Neural progenitor cell (in vitro differentiated cells): ENCODE measurements around the gene LDLRAD4. TPM values are rescaled to one million over a fixed set of nuclear protein-coding genes. Genes with fewer than 3 reads are reported as not detected.

ENCODE experiments used
- DNase-seq: peaks from one replicate; pipeline ENCODE4 v3.0.0-alpha.2; 2016; ENCODE audit warnings: low spot score
- H2AFZ ChIP-seq: fragments of 200-600 bp; sonication (generic); replicated peaks from 2 replicates; pipeline ENCODE4 v1.6.1; 2016; ENCODE audit warnings: antibody characterized with exemption
- H3F3A ChIP-seq: fragments of 200-600 bp; sonication (generic); 2 replicates; pipeline ENCODE4 v1.6.1; 2016; ENCODE audit warnings: antibody characterized with exemption, low read depth
- H3K27ac ChIP-seq: fragments of 200-600 bp; sonication (generic); 2 replicates; pipeline ENCODE4 v1.5.1; 2016; ENCODE audit warnings: mild to moderate bottlenecking
- H3K27me3 ChIP-seq: fragments of 200-600 bp; sonication (generic); 2 replicates; pipeline ENCODE4 v1.6.1; 2016; ENCODE audit warnings: mild to moderate bottlenecking, moderate library complexity
- H3K36me3 ChIP-seq: fragments of 200-600 bp; sonication (generic); 2 replicates; pipeline ENCODE4 v1.5.1; 2016
- H3K4me1 ChIP-seq: fragments of 200-600 bp; sonication (generic); 2 replicates; pipeline ENCODE4 v1.6.1; 2016; ENCODE audit warnings: mixed run types
- H3K4me2 ChIP-seq: fragments of 200-600 bp; sonication (generic); 2 replicates; pipeline ENCODE4 v1.6.1; 2016
- H3K4me3 ChIP-seq: fragments of 200-600 bp; sonication (generic); 2 replicates; pipeline ENCODE4 v1.5.1; 2016
- H3K79me2 ChIP-seq: fragments of 200-600 bp; sonication (generic); 2 replicates; pipeline ENCODE4 v1.6.1; 2016; ENCODE audit warnings: low read depth
- H3K9ac ChIP-seq: fragments of 200-600 bp; sonication (generic); 2 replicates; pipeline ENCODE4 v1.6.1; 2016
- H3K9me3 ChIP-seq: fragments of 200-600 bp; sonication (generic); 2 replicates; pipeline ENCODE4 v1.5.1; 2016; ENCODE audit warnings: low read depth
- H4K20me1 ChIP-seq: fragments of 200-600 bp; sonication (generic); 2 replicates; pipeline ENCODE4 v1.6.1; 2016; ENCODE audit warnings: low read depth
- H3K27ac Mint-ChIP-seq: 3 replicates; pipeline ENCODE4 v1.8.0; 2021; ENCODE audit warnings: mixed read lengths
- H3K27me3 Mint-ChIP-seq: 2 replicates; pipeline ENCODE4 v1.8.0; 2022; ENCODE audit warnings: low read depth, mild to moderate bottlenecking, inconsistent platforms, moderate library complexity, mixed read lengths; ENCODE audit not compliant: insufficient read depth
- H3K36me3 Mint-ChIP-seq: 3 replicates; pipeline ENCODE4 v1.8.0; 2021; ENCODE audit warnings: mixed read lengths
- H3K4me1 Mint-ChIP-seq: 3 replicates; pipeline ENCODE4 v1.8.0; 2021; ENCODE audit warnings: mixed read lengths
- H3K4me3 Mint-ChIP-seq: 3 replicates; pipeline ENCODE4 v1.8.0; 2021; ENCODE audit warnings: mild to moderate bottlenecking, moderate library complexity, mixed read lengths
- H3K9me3 Mint-ChIP-seq: 3 replicates; pipeline ENCODE4 v1.8.0; 2020; ENCODE audit warnings: mixed read lengths
- CTCF ChIP-seq: fragments of 200-600 bp; sonication (generic); IDR thresholded peaks from 2 replicates; pipeline ENCODE4 v1.5.1; 2017; ENCODE audit warnings: antibody characterized with exemption, mild to moderate bottlenecking
- EZH2 ChIP-seq: fragments of 200-600 bp; sonication (generic); IDR thresholded peaks from 2 replicates; pipeline ENCODE4 v1.6.1; 2017; ENCODE audit warnings: antibody characterized with exemption, mild to moderate bottlenecking, moderate library complexity
- EZH2phosphoT487 ChIP-seq: fragments of 200-600 bp; sonication (generic); IDR thresholded peaks from 2 replicates; pipeline ENCODE4 v1.6.1; 2017; ENCODE audit warnings: antibody characterized with exemption
- total RNA-seq: library from RNA; depleted of rRNA; stranded (reverse); fragments of >200 nt; gene quantifications from 2 replicates; pipeline ENCODE4 v1.2.3, GENCODE V29; 2015; ENCODE audit warnings: low replicate concordance

Gene LDLRAD4
- total RNA-seq, 1 donor from 2014 or later, result 0.65 TPM

DNA sequence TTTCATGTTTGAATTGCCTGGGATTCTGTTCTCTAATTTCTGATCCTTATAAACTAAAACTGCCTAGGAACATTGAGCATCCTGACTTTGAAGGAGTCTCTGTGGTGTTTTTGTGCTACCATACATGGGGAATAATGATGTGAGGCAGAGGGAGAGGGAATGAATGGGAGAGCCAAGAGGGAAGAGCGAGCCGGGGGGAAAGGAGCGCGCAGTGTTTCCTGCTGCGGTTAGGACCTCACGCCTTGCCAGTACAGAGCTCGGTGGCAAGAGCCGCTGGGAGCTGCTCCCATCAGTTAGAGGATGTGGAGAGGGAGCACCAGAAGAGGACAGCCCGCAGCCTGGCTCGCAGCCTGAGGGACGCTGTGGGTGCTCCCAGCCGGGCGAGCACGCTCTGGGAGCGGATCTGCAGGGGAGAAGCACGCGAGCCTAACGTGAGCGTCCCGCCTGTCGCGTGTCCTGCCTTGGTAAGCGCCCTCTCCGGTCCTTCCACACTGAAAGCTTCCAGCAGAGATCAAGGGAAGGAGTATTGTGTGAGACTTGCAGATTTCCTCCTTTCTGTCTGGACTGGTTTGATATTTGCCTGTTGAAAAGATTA lies 393.1 kb downstream of the LDLRAD4 start:
- H3K4me1 Mint-ChIP-seq, result peaks cover 25% of the 10 kb centered on the region
- H3K27me3 ChIP-seq, result peaks cover 34% of the 10 kb centered on the region
- no peaks in the 10 kb centered on the region for H3K36me3 Mint-ChIP-seq
- H3K4me1 ChIP-seq, result peaks cover 18% of the 10 kb centered on the region
- H3K4me3 ChIP-seq, result peak overlapping the region; percentile 18
- H3K9ac ChIP-seq, result no peak overlapping the region
- no peaks in the 10 kb centered on the region for H4K20me1 ChIP-seq
- no peaks in the 10 kb centered on the region for H3K9me3 Mint-ChIP-seq
- no peak overlapping the region for H3K27ac ChIP-seq
- no peaks in the 10 kb centered on the region for H3K36me3 ChIP-seq
- no peak for TF ChIP-seq EZH2phosphoT487
- TF ChIP-seq CTCF, result no peak
- no peak for TF ChIP-seq EZH2
- no peaks in the 10 kb centered on the region for H3K9me3 ChIP-seq
- H3K27ac Mint-ChIP-seq, result no peak overlapping the region
- H3K4me2 ChIP-seq, result peak overlapping the region; percentile 64
- H3K4me3 Mint-ChIP-seq, result peak overlapping the region; percentile 79
- H3K27me3 Mint-ChIP-seq, result peaks cover 12% of the 10 kb centered on the region
- peak overlapping the region; percentile 28 for H2AFZ ChIP-seq
- no peaks in the 10 kb centered on the region for H3K79me2 ChIP-seq
- DNase-seq, result no peak
- H3F3A ChIP-seq, result no peaks in the 10 kb centered on the region

GRCh38 chr18:13612196-13612997 lies 393.8 kb downstream of the LDLRAD4 start:
- H3K27ac ChIP-seq, result no peak overlapping the region
- H3K36me3 ChIP-seq, result no peaks in the 10 kb centered on the region
- no peaks in the 10 kb centered on the region for H3K9me3 ChIP-seq
- Mint-ChIP-seq H3K27ac (peak overlapping the region; percentile 36), H3K4me1 (peaks cover 25% of the 10 kb centered on the region), H3K36me3 (no peaks in the 10 kb centered on the region), H3K27me3 (peaks cover 12% of the 10 kb centered on the region), H3K9me3 (no peaks in the 10 kb centered on the region), H3K4me3 (peak overlapping the region; percentile 79)
- H4K20me1 ChIP-seq, result no peaks in the 10 kb centered on the region
- no peak for DNase-seq
- H3K4me3 ChIP-seq, result no peak overlapping the region
- no peak overlapping the region for H3K9ac ChIP-seq
- H3K4me2 ChIP-seq, result peak overlapping the region; percentile 64
- peak overlapping the region; percentile 5 for H2AFZ ChIP-seq
- TF ChIP-seq EZH2phosphoT487 (no peak), EZH2 (no peak), CTCF (no peak)
- H3K79me2 ChIP-seq, result no peaks in the 10 kb centered on the region
- no peaks in the 10 kb centered on the region for H3F3A ChIP-seq
- peaks cover 15% of the 10 kb centered on the region for H3K4me1 ChIP-seq
- peaks cover 34% of the 10 kb centered on the region for H3K27me3 ChIP-seq

- Mint-ChIP-seq H3K9me3 (no peaks in the 10 kb centered on the region), H3K36me3 (no peaks in the 10 kb centered on the region), H3K27ac (no peak overlapping the region), H3K27me3 (peaks cover 12% of the 10 kb centered on the region), H3K4me3 (no peak overlapping the region), H3K4me1 (peaks cover 25% of the 10 kb centered on the region)
- Histone ChIP-seq H3F3A (no peaks in the 10 kb centered on the region), H3K9me3 (no peaks in the 10 kb centered on the region), H3K9ac (no peak overlapping the region), H3K27me3 (peaks cover 34% of the 10 kb centered on the region), H3K27ac (no peak overlapping the region), H3K36me3 (no peaks in the 10 kb centered on the region), H3K4me2 (no peak overlapping the region), H3K79me2 (no peaks in the 10 kb centered on the region), H2AFZ (no peak overlapping the region), H3K4me1 (peaks cover 15% of the 10 kb centered on the region), H4K20me1 (no peaks in the 10 kb centered on the region), H3K4me3 (no peak overlapping the region)
- TF ChIP-seq EZH2phosphoT487, result no peak
- TF ChIP-seq CTCF, result no peak
- TF ChIP-seq EZH2, result no peak
- DNase-seq, result no peak
Observed at GRCh38 chr18:13613099-13613498, 394.5 kb downstream of the LDLRAD4 start.
